ENCODE data around the gene NFIX.

DNA sequence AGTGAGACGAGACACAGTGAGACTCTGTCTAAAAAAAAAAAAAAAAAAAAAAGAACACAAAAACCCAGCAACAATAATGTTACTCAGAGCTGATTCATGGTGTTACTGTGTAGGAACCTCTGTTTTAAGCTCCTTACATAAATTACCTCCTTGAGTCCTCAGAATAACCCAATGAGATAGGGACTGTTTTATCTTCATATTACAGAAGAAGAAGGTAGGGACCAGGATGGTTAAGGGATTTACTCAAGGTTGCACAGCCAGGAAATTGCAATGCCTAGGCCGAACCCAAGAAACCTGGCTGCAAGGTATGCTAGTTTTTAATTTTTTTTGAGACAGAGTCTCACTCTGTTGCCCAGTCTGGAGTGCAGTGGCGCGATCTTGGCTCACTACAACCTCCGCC lies 27.4 kb upstream of the NFIX start:
- no peak for TF ChIP-seq POLR2A (IDR thresholded peaks at IDR 0.05)
- TF ChIP-seq, protein P1, sequence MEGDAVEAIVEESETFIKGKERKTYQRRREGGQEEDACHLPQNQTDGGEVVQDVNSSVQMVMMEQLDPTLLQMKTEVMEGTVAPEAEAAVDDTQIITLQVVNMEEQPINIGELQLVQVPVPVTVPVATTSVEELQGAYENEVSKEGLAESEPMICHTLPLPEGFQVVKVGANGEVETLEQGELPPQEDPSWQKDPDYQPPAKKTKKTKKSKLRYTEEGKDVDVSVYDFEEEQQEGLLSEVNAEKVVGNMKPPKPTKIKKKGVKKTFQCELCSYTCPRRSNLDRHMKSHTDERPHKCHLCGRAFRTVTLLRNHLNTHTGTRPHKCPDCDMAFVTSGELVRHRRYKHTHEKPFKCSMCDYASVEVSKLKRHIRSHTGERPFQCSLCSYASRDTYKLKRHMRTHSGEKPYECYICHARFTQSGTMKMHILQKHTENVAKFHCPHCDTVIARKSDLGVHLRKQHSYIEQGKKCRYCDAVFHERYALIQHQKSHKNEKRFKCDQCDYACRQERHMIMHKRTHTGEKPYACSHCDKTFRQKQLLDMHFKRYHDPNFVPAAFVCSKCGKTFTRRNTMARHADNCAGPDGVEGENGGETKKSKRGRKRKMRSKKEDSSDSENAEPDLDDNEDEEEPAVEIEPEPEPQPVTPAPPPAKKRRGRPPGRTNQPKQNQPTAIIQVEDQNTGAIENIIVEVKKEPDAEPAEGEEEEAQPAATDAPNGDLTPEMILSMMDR (IDR thresholded peaks at IDR 0.05 in 4 of 5, conservative IDR thresholded peaks at IDR 0.05 in 1 of 5) = no peak

Data from gastrocnemius medialis (tissue), 4 donors.